Measurements from ENCODE around the gene TOX4. TPM values are rescaled to one million over a fixed set of nuclear protein-coding genes. Genes with fewer than 3 reads are reported as not detected.

Gene TOX4
- total RNA-seq, 2 experiments from 2014 or later, result 79.5 to 85.6 TPM

Other genes starting within 250 kb of the TOX4 start
- 1,000 to 10,000 TPM; 1,155 to 1,665 TPM for gene HNRNPC, start 207.8 kb upstream of the TOX4 start, total RNA-seq
- under 1 TPM; 0.14 to 0.21 TPM for gene RPGRIP1, start 197.1 kb upstream of the TOX4 start, total RNA-seq
- gene SUPT16H, start 93.2 kb upstream of the TOX4 start, total RNA-seq, result 100 to 1,000 TPM; 177 to 179 TPM
- gene CHD8, start 21.1 kb upstream of the TOX4 start, total RNA-seq, result 100 to 1,000 TPM in 1 of 2 experiments, 10 to 100 TPM in 1; 84.3 to 104 TPM
- gene RAB2B, start 236 bp upstream of the TOX4 start, total RNA-seq, result 10 to 100 TPM; 21.2 to 22.0 TPM
- 10 to 100 TPM; 64.0 to 67.4 TPM for gene METTL3, start 34.1 kb downstream of the TOX4 start, total RNA-seq
- 1 to 10 TPM; 5.5 to 6.3 TPM for gene SALL2, start 49.2 kb downstream of the TOX4 start, total RNA-seq
- gene OR10G3, start 102.9 kb downstream of the TOX4 start, total RNA-seq, result not detected
- not detected for gene OR10G2, start 157.7 kb downstream of the TOX4 start, total RNA-seq
- not detected for gene OR4E2, start 176.6 kb downstream of the TOX4 start, total RNA-seq
- under 1 TPM; 0.07 to 0.11 TPM for gene OR4E1, start 196.6 kb downstream of the TOX4 start, total RNA-seq

Measured in activated CD4-positive, alpha-beta T cell treated with anti-CD3 and anti-CD28 coated beads for 36 hours (primary cell).